ENCODE results near the gene NDST1. TPM values are rescaled to one million over a fixed set of nuclear protein-coding genes. Genes with fewer than 3 reads are reported as not detected.

Gene NDST1
- total and polyA plus RNA-seq, 2 donors (not counting 3 experiments of a cell fraction or from before 2014, with no cell fraction given): 38.6 to 102 TPM

DNA sequence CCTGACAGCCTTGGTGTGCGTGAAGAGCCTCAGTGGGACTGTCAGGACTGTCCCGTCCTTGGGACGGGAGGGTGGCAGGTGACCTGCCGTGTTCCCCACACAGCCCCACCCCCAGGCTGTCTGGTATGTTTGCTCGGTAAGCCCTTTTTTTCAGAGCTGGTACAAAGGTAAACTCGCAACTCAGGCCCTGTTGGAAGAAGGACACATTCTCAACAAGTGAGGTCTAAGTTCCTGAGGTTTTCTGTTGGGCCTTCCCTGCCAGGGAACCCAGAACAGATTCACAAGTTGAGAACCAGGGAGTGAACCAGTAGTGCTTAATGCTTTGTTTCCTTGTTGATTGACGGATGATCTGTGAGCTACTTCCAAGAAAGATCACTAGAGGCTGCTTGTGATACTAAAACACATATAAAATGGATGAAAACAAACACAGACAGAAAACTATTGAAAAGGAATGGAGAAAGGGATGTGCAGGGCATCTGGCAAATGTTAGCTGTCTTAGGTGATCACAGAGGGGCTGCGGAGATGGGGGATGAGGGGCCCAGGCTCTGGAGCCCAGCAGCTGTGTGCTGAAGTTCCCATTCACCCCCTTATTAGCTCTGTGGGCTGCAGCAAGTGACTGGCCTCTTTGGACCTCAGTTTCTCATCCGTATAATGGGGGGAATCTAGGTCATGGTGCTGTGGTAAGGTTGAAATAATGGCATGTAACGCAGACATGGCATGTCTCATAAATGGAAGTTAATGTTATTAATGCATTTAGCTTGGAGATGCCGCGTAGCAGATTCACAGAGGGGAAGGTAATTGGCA lies 2.7 kb downstream of the NDST1 start:
- no peaks in the 10 kb centered on the region for H3K36me3 ChIP-seq (ENCODE audit: control insufficient read depth in 2 of 2, extremely low read depth in 1 of 2, insufficient read depth in 2 of 2, low read length in 2 of 2)
- H3K27ac ChIP-seq (ENCODE audit: insufficient read depth, low read depth, low read length): no peak overlapping the region
- H3K4me1 ChIP-seq (ENCODE audit: control insufficient read depth, extremely low read depth, insufficient read depth, low read length): peaks cover 38% of the 10 kb centered on the region
- no peak overlapping the region for H3K9ac ChIP-seq (replicated peaks; ENCODE audit: extremely low read depth, insufficient read depth, low read length)
- DNase-seq (ENCODE audit: low read depth, low spot score): no peak
- no peak for TF ChIP-seq JUN (IDR thresholded peaks at IDR 0.05; ENCODE audit: borderline replicate concordance, insufficient read depth, insufficient read length, low read depth)
- no peak for TF ChIP-seq MYC (IDR thresholded peaks at IDR 0.05; ENCODE audit: low read depth, low read length)
- TF ChIP-seq EZH2 (IDR thresholded peaks at IDR 0.05; ENCODE audit: borderline replicate concordance, low read depth, low read length, severe bottlenecking): no peak
- no peak for TF ChIP-seq FOS (IDR thresholded peaks at IDR 0.05; ENCODE audit: borderline replicate concordance, insufficient read depth, low read length)
- no peak for TF ChIP-seq POLR2A (IDR thresholded peaks at IDR 0.05; ENCODE audit: low read depth, low read length)
- TF ChIP-seq POLR2AphosphoS5 (IDR thresholded peaks at IDR 0.05; ENCODE audit: insufficient read depth, low read depth, low read length): no peak
- TF ChIP-seq, protein P1, sequence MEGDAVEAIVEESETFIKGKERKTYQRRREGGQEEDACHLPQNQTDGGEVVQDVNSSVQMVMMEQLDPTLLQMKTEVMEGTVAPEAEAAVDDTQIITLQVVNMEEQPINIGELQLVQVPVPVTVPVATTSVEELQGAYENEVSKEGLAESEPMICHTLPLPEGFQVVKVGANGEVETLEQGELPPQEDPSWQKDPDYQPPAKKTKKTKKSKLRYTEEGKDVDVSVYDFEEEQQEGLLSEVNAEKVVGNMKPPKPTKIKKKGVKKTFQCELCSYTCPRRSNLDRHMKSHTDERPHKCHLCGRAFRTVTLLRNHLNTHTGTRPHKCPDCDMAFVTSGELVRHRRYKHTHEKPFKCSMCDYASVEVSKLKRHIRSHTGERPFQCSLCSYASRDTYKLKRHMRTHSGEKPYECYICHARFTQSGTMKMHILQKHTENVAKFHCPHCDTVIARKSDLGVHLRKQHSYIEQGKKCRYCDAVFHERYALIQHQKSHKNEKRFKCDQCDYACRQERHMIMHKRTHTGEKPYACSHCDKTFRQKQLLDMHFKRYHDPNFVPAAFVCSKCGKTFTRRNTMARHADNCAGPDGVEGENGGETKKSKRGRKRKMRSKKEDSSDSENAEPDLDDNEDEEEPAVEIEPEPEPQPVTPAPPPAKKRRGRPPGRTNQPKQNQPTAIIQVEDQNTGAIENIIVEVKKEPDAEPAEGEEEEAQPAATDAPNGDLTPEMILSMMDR (IDR thresholded peaks at IDR 0.05; ENCODE audit: extremely low read depth in 1 of 2, insufficient read depth in 1 of 2, low read depth in 1 of 2, low read length in 2 of 2): no peak
- TF ChIP-seq, protein P2, sequence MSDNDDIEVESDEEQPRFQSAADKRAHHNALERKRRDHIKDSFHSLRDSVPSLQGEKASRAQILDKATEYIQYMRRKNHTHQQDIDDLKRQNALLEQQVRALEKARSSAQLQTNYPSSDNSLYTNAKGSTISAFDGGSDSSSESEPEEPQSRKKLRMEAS (IDR thresholded peaks at IDR 0.05; ENCODE audit: insufficient read depth, insufficient read length): no peak
- TF ChIP-seq GATA2 (IDR thresholded peaks at IDR 0.05; ENCODE audit: insufficient read depth, insufficient read length, low read depth, low read length): no peak
- dilution Hi-C loops (cut with MboI; ENCODE audit: extremely low pct_ligation_motif_present, low sequenced_read_pairs) (no loop called here), intact Hi-C loops (cut with micrococcal nuclease) (no loop called here)
- no peaks in the 10 kb centered on the region for H3K27me3 ChIP-seq (ENCODE audit: control insufficient read depth in 2 of 2, insufficient read depth in 2 of 2, low read length in 2 of 2)
- ChIA-PET POLR2A (interaction anchor here (1.4 kb wide), 1 partner anchor 13 kb away, joined by 3 read pairs; no protein-coding TSS in a partner anchor), CTCF (interaction anchor here (1.2 to 8.9 kb wide), 8 partner anchors 11 to 74 kb away, joined by 3 to 70 read pairs (median 6); no protein-coding TSS in a partner anchor)
- H3K9me1 ChIP-seq (replicated peaks; ENCODE audit: control insufficient read depth, extremely low read depth, insufficient read depth, low read length): no peaks in the 10 kb centered on the region
- no peaks in the 10 kb centered on the region for H4K20me1 ChIP-seq (replicated peaks; ENCODE audit: control insufficient read depth, extremely low read depth, insufficient read depth, low read length)
- no peak overlapping the region for H2AFZ ChIP-seq (ENCODE audit: low read depth, low read length)
- BruUV-seq (replicated peaks): no TSS peak
- no peak overlapping the region for H3K4me2 ChIP-seq (ENCODE audit: insufficient read depth, low read length)
- H3K79me2 ChIP-seq (ENCODE audit: control insufficient read depth, insufficient read depth, low read length): peaks cover 19% of the 10 kb centered on the region
- H3K4me3 ChIP-seq (replicated peaks in 1 of 3; ENCODE audit: insufficient read depth in 1 of 3, low read depth in 1 of 3, low read length in 3 of 3): no peak overlapping the region
- FAIRE-seq: peak; percentile 15
- no peaks in the 10 kb centered on the region for H3K9me3 ChIP-seq (replicated peaks; ENCODE audit: control insufficient read depth, insufficient read depth, low read length)

All from endothelial cell of umbilical vein (primary cell).